Right lobe of liver (tissue), 6 donors: ENCODE results near the gene ADIPOR1. TPM values are rescaled to one million over a fixed set of nuclear protein-coding genes. Genes with fewer than 3 reads are reported as not detected.
"Not testable (repeated sequence)": the region's sequence is repeated elsewhere in the genome, so short reads cannot be mapped to it uniquely, and the experiment has no call there.

Experiments
- ATAC-seq, 4 donors: fragments of 200-7000 bp; cut with Tn5 transposase; one replicate each; pipeline ENCODE4 v1.9.1; 2020; ENCODE audit warnings: mild to moderate bottlenecking in 4 of 4, moderate library complexity in 4 of 4
- DNase-seq, 3 donors: peaks; one replicate each; pipeline ENCODE4 v3.0.0-alpha.2; 2020
- H3K27ac ChIP-seq, 3 donors: fragments of 200-600 bp; one replicate each; pipeline ENCODE4 v1.8.0; 2022
- H3K27me3 ChIP-seq, 2 donors: fragments of 200-600 bp; one replicate each; pipeline ENCODE4 v1.8.0; 2022
- H3K36me3 ChIP-seq, 4 donors: fragments of 200-600 bp; sonication (generic) in 1 of 4; one replicate each; pipeline versions ENCODE4 v1.5.1 to v1.8.0; 2017 to 2022; ENCODE audit warnings: control low read depth in 1 of 4
- H3K4me1 ChIP-seq, 4 donors: fragments of 200-600 bp; sonication (generic) in 1 of 4; one replicate each; pipeline versions ENCODE4 v1.5.1 to v1.8.0; 2017 to 2022; ENCODE audit warnings: control low read depth in 1 of 4
- H3K4me3 ChIP-seq, 3 donors: fragments of 200-600 bp; one replicate each; pipeline ENCODE4 v1.8.0; 2022
- H3K9me3 ChIP-seq, 4 donors: fragments of 200-600 bp; sonication (generic) in 1 of 4; one replicate each; pipeline versions ENCODE4 v1.5.1 to v1.8.0; 2017 to 2022; ENCODE audit warnings: control low read depth in 1 of 4
- POLR2A ChIP-seq: fragments of 450-650 bp; IDR thresholded peaks from one replicate; pipeline ENCODE4 v1.6.1; 2017; ENCODE audit warnings: antibody characterized with exemption, mild to moderate bottlenecking
- WGBS: methylation state at CpG from one replicate; pipeline ENCODE4 v1.1.6; 2018; ENCODE audit warnings: low coverage, low lambda C conversion rate; ENCODE audit not compliant: insufficient coverage; ENCODE audit errors: missing lambda C conversion rate; 5-methylcytosine and 5-hydroxymethylcytosine counted together
- intact Hi-C, 2 donors: fragments of 100-400 bp; cut with DNase I; formaldehyde crosslinking; loops; one replicate each; pipeline versions ENCODE4 v1.11.2 to v1.14.1; 2022
- total RNA-seq, 6 experiments: library from RNA; depleted of rRNA in 2 of 6; stranded (reverse); fragments of >200 nt in 2 of 6; fragmentation: NEBNext Ultra II Directional in 3 of 6; extraction: Animal tissue kit (Norgen Biotek cat#: 25700) in 3 of 6; gene quantifications; one replicate each; pipeline versions ENCODE4 v1.1.0 to v1.2.4, GENCODE V29; 2016 to 2023
- TF ChIP-seq, protein P1 (sequence below), 4 donors: fragments of 200-600 bp in 3 of 4; fragments of 450-650 bp in 1 of 4; IDR thresholded peaks; one replicate each; pipeline versions ENCODE4 v1.5.1 to v1.8.0; 2016 to 2022; ENCODE audit warnings: antibody characterized with exemption in 4 of 4, mild to moderate bottlenecking in 2 of 4
- donor health status: DM: no; HTN: yes; CAD: no.
- donor health status: DM: no; HTN: no; CAD: no.
- donor health status: DM: no; HTN: no; CAD: no.
- donor health status: DM: no; HTN: yes; CAD: no.
- donor health status: DM: no; HTN: yes; CAD: no.

The ADIPOR1 gene
- total RNA-seq, 6 experiments from 2014 or later: 49.3 to 88.3 (median 61.1) TPM

DNA sequence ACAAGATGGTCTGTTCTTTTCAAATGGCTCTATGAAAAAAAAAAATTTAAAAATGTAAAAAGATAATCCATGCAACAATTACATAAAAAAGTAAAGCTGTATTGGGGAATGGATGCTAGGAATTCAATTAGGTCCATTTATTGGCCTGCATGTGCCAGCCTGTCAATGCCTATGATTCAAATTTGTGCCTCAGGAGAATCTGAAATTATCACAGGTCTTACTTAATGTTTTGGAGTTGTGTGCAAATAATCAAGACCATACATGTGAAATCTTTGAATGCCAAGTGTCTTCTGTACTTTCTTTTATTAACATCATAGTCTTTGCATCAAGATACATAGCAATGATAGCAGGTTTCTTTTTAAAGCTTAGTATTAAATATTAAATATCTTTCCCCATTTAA is 17.6 kb downstream of the ADIPOR1 start:
- H3K36me3 ChIP-seq: peaks cover 4 to 52% (median 30%) of the 10 kb centered on the region in 4 donors

DNA sequence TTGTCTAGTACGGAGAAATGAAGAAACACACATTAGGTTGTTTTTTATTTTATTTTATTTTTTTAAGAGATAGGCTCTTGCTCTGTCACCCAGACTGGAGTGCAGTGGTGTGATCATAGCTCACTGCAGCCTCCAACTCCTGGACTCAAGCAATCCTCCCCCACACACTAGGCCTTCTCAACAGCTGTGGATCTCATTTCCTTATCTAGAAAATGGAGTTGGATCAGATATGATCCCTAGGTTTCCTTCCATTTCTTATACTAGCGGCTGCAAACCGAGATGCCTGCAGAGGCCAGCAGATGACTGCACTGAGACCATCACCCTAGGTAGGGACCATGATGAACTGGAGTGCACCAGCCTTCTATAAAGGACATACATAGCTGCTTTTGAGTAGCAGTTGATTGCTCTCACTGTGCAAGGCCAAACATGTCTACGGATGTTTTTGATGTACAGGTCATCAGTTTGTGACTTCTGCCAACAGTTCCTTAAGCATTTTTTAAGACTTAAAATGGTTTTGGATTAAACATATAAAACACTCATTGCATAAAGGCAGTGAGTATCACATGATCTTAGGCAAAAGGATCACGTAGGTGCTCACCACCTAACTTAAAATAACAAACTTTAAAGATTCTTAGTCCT is 19.7 kb downstream of the ADIPOR1 start:
- no peak overlapping the region for H3K4me3 ChIP-seq
- H3K36me3 ChIP-seq: peaks cover 2 to 31% (median 19%) of the 10 kb centered on the region in 4 donors
- no peak overlapping the region for H3K27ac ChIP-seq
- intact Hi-C loops: no loop called here
- no peaks in the 10 kb centered on the region for H3K27me3 ChIP-seq
- TF ChIP-seq, protein P1, sequence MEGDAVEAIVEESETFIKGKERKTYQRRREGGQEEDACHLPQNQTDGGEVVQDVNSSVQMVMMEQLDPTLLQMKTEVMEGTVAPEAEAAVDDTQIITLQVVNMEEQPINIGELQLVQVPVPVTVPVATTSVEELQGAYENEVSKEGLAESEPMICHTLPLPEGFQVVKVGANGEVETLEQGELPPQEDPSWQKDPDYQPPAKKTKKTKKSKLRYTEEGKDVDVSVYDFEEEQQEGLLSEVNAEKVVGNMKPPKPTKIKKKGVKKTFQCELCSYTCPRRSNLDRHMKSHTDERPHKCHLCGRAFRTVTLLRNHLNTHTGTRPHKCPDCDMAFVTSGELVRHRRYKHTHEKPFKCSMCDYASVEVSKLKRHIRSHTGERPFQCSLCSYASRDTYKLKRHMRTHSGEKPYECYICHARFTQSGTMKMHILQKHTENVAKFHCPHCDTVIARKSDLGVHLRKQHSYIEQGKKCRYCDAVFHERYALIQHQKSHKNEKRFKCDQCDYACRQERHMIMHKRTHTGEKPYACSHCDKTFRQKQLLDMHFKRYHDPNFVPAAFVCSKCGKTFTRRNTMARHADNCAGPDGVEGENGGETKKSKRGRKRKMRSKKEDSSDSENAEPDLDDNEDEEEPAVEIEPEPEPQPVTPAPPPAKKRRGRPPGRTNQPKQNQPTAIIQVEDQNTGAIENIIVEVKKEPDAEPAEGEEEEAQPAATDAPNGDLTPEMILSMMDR (IDR thresholded peaks at IDR 0.05): no peak
- no peak for TF ChIP-seq POLR2A
- H3K4me1 ChIP-seq: no peaks in the 10 kb centered on the region
- ATAC-seq (no peak), DNase-seq (no peak)
- no peaks in the 10 kb centered on the region for H3K9me3 ChIP-seq
- WGBS: 74% methylated on average over 5 of the region's 5 CpGs

More for the DNA sequence above, 17.6 kb downstream of the ADIPOR1 start:
- Histone ChIP-seq H3K27me3 (no peaks in the 10 kb centered on the region), H3K4me3 (no peak overlapping the region), H3K27ac (no peak overlapping the region), H3K4me1 (no peaks in the 10 kb centered on the region), H3K9me3 (no peaks in the 10 kb centered on the region)
- intact Hi-C loops: no loop called here
- DNase-seq: no peak
- TF ChIP-seq, protein P1 (IDR thresholded peaks at IDR 0.05): no peak
- ATAC-seq: no peak

DNA sequence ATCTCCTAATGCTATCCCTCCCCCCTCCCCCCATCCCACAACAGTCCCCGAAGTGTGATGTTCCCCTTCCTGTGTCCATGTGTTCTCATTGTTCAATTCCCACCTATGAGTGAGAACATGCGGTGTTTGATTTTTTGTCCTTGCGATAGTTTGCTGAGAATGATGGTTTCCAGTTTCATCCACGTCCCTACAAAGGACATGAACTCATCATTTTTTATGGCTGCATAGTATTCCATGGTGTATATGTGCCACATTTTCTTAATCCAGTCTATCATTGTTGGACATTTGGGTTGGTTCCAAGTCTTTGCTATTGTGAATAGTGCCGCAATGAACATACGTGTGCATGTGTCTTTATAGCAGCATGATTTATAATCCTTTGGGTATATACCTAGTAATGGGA is 21.7 kb downstream of the ADIPOR1 start:
- H3K4me1 ChIP-seq, intact Hi-C loops, ATAC-seq, H3K4me3 ChIP-seq, H3K27me3 ChIP-seq, DNase-seq, H3K9me3 ChIP-seq, H3K27ac ChIP-seq: not testable (repeated sequence)
- H3K36me3 ChIP-seq: peaks cover 0 to 11% (median 5%) of the 10 kb centered on the region in 4 donors
- no CpG with 5 or more reads among the region's 6 CpGs for WGBS

DNA sequence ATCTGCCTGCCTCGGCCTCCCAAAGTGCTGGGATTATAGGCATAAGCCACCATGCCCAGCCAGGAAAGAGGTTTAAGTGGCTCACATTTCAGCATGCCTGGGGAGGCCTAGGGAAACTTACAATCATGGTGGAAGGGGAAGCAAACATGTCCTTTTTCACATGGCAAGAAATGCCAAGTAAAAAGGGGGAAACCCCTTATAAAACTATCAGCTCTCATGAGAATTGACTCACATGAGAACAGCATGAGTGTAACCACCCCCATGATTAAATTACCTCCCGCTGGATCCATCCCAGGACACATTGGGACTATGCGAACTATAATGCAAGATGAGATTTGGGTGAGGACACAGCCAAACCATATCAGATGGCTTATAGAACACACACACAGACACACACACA is 22.3 kb downstream of the ADIPOR1 start:
- H3K4me3 ChIP-seq: no peak overlapping the region
- WGBS: 65% methylated on average over 2 of the region's 3 CpGs
- ATAC-seq (no peak), DNase-seq (no peak)
- H3K27me3 ChIP-seq: no peaks in the 10 kb centered on the region
- H3K4me1 ChIP-seq: no peaks in the 10 kb centered on the region
- TF ChIP-seq, protein P1 (IDR thresholded peaks at IDR 0.05): no peak
- TF ChIP-seq POLR2A: no peak
- no peaks in the 10 kb centered on the region for H3K9me3 ChIP-seq
- H3K36me3 ChIP-seq: peaks cover 0 to 5% (median 3%) of the 10 kb centered on the region in 4 donors
- H3K27ac ChIP-seq: no peak overlapping the region
- intact Hi-C loops: no loop called here

DNA sequence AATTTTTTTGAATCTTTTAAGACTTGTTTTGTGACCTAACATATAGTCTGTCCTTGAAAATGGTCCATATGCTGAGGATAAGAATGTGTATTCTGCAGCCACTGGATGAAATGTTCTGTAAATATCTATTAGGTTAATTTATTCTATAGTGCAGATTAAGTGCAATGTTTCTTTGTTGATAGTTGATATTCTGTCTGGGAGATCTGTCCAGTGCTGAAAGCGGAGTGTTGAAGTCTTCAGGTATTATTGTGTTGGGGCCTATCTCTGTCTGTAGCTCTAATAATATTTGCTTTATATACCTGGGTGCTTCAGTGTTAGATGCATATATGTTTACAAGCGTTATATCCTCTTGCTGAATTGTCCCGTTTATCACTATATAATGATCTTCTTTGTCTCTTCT is 23.4 kb downstream of the ADIPOR1 start:
- DNase-seq: no peak
- Histone ChIP-seq H3K4me1 (no peaks in the 10 kb centered on the region), H3K27me3 (no peaks in the 10 kb centered on the region), H3K27ac (no peak overlapping the region), H3K4me3 (no peak overlapping the region), H3K9me3 (no peaks in the 10 kb centered on the region), H3K36me3 (no peaks in the 10 kb centered on the region)
- 90% methylated on average over 3 of the region's 3 CpGs for WGBS
- TF ChIP-seq, protein P1 (IDR thresholded peaks at IDR 0.05): no peak
- no peak for TF ChIP-seq POLR2A
- no peak for ATAC-seq
- intact Hi-C loops: no loop called here
